GM12878 (cell line): ENCODE measurements around the gene RAB30. TPM values are rescaled to one million over a fixed set of nuclear protein-coding genes. Genes with fewer than 3 reads are reported as not detected.
A peak's percentile ranks its signal among the peaks of the same experiment; 100 is the strongest.

ENCODE experiments used
- BACH1 ChIP-seq: fragments of 450-650 bp; IDR thresholded peaks from 2 replicates; pipeline ENCODE4 v1.6.1; 2017; ENCODE audit warnings: mild to moderate bottlenecking, borderline replicate concordance
- BCL3 ChIP-seq: IDR thresholded peaks from 2 replicates; pipeline ENCODE4 v1.6.1; 2011; ENCODE audit warnings: borderline replicate concordance, low read depth, mild to moderate bottlenecking, moderate library complexity, low read length; ENCODE audit not compliant: insufficient read depth, poor library complexity, severe bottlenecking
- BRCA1 ChIP-seq: IDR thresholded peaks from 2 replicates; pipeline ENCODE4 v1.6.1; 2011; ENCODE audit warnings: low read depth, low read length, improper control_type of control experiment
- CHD2 ChIP-seq: IDR thresholded peaks from 2 replicates; pipeline ENCODE4 v1.6.1; 2011; ENCODE audit warnings: low read depth, low read length, improper control_type of control experiment, borderline replicate concordance
- EED ChIP-seq: sonication (generic); IDR thresholded peaks from 2 replicates; pipeline ENCODE4 v1.6.1; 2016; ENCODE audit warnings: antibody characterized with exemption, low read depth
- EP300 ChIP-seq, 2 experiments: fragments of 150-350 bp in 1 of 2; IDR thresholded peaks; 2 replicates each; pipeline ENCODE4 v1.6.1; 2011 to 2012; ENCODE audit warnings: low read depth in 2 of 2, low read length in 2 of 2, borderline replicate concordance in 1 of 2, improper control_type of control experiment in 1 of 2, inconsistent platforms in 1 of 2; ENCODE audit not compliant: control insufficient read depth in 1 of 2
- HCFC1 ChIP-seq: fragments of 150-350 bp; IDR thresholded peaks from 2 replicates; pipeline ENCODE4 v1.6.1; 2014; ENCODE audit warnings: low read length
- IRF4 ChIP-seq: IDR thresholded peaks from 2 replicates; pipeline ENCODE4 v1.6.1; 2011; ENCODE audit warnings: low read depth, low read length
- MTA2 ChIP-seq: fragments of 450-650 bp; IDR thresholded peaks from 2 replicates; pipeline ENCODE4 v1.6.1; 2016; ENCODE audit warnings: low read depth, mild to moderate bottlenecking, moderate library complexity
- POLR2A ChIP-seq: IDR thresholded peaks from 2 replicates; pipeline ENCODE4 v1.6.1; 2011; ENCODE audit warnings: low read depth, mild to moderate bottlenecking, low read length
- RB1 ChIP-seq: fragments of 450-650 bp; formaldehyde crosslinking; IDR thresholded peaks from 2 replicates; pipeline ENCODE4 v1.6.1; 2017; ENCODE audit warnings: mild to moderate bottlenecking, borderline replicate concordance
- RFX5 ChIP-seq: IDR thresholded peaks from 2 replicates; pipeline ENCODE4 v1.6.1; 2011; ENCODE audit warnings: low read depth, low read length, improper control_type of control experiment
- SMAD1 ChIP-seq: fragments of 450-650 bp; IDR thresholded peaks from 2 replicates; pipeline ENCODE4 v1.6.1; 2018; ENCODE audit warnings: mild to moderate bottlenecking, low read depth; ENCODE audit not compliant: partially characterized antibody
- SPI1 ChIP-seq: IDR thresholded peaks from 2 replicates; pipeline ENCODE4 v1.6.1; 2011; ENCODE audit warnings: low read depth, mild to moderate bottlenecking, low read length, moderate library complexity, borderline replicate concordance; ENCODE audit not compliant: insufficient read depth
- SUZ12 ChIP-seq: fragments of 200-600 bp; sonication (generic); IDR thresholded peaks from one replicate; pipeline ENCODE4 v1.6.1; 2018; ENCODE audit warnings: antibody characterized with exemption, mild to moderate bottlenecking; ENCODE audit not compliant: unreplicated experiment
- TBL1XR1 ChIP-seq: IDR thresholded peaks from 2 replicates; pipeline ENCODE4 v1.6.1; 2012; ENCODE audit warnings: low read depth, low read length, improper control_type of control experiment
- ZBTB11 ChIP-seq: fragments of 450-650 bp; formaldehyde crosslinking; IDR thresholded peaks from 2 replicates; pipeline ENCODE4 v1.5.0; 2022; ENCODE audit warnings: mild to moderate bottlenecking, missing genetic modification characterization
- ZNF207 ChIP-seq: fragments of 450-650 bp; IDR thresholded peaks from 2 replicates; pipeline ENCODE4 v1.6.1; 2014; ENCODE audit warnings: antibody characterized with exemption, mild to moderate bottlenecking, borderline replicate concordance
- ZNF274 ChIP-seq: IDR thresholded peaks from one replicate; pipeline ENCODE4 v1.8.0; 2011; ENCODE audit not compliant: insufficient read length, insufficient read depth
- polyA plus RNA-seq, 11 experiments: library from polyadenylated mRNA; depleted of rRNA in 4 of 11; unstranded in 6 of 11; stranded (reverse) in 5 of 11; fragments of >200 nt; fragmentation: Nextera tagmentation in 4 of 11; fragmentation: Illumina TruSeq in 1 of 11; extraction: Ambion mirVana in 4 of 11; extraction: Trizol in 1 of 11; gene quantifications; 1 replicate in 1 of 11; 2 replicates in 10 of 11; pipeline versions ENCODE4 v1.2.1 to v1.2.3, GENCODE V29; 2011 to 2016; ENCODE audit warnings: inconsistent platforms in 2 of 11, missing spikeins in 2 of 11, low read depth in 1 of 11
- total RNA-seq, 4 experiments: library from RNA; depleted of rRNA in 3 of 4; stranded (reverse); fragments of >200 nt in 3 of 4; fragmentation: Illumina TruSeq in 1 of 4; extraction: Trizol in 1 of 4; gene quantifications; 2 replicates each; pipeline versions ENCODE4 v1.2.1 to v1.2.3, GENCODE V29; 2013 to 2021
- TF ChIP-seq, protein P1 (sequence below): fragments of 450-650 bp; IDR thresholded peaks from 2 replicates; pipeline ENCODE4 v1.6.1; 2017; ENCODE audit warnings: mild to moderate bottlenecking, moderate library complexity
- TF ChIP-seq, protein P2 (sequence below): IDR thresholded peaks from 2 replicates; pipeline ENCODE4 v1.6.1; 2012; ENCODE audit warnings: low read length, inconsistent platforms

Gene RAB30
- total and polyA plus RNA-seq, 10 of the 15 experiments (the other 5 are each of a cell fraction or from before 2014, with no cell fraction given) = 9.8 to 26.7 (median 19.2) TPM

- TF ChIP-seq SPI1 (no peak), RB1 (no peak), EP300 (IDR thresholded peaks at IDR 0.05; ENCODE audit: borderline replicate concordance in 1 of 2, control insufficient read depth in 1 of 2, low read depth in 2 of 2, low read length in 2 of 2) (0 out of 4 replicates have a peak, but pooled peaks of 1 of the 2 experiments have one; percentile 34), MTA2 (no peak; the same call in 1 of the 2 replicates), BACH1 (no peak), RFX5 (no peak), POLR2A (no peak), BRCA1 (no peak), CHD2 (no peak), ZNF274 (no peak), SUZ12 (no peak), ZNF207 (no peak), TBL1XR1 (no peak), IRF4 (no peak), EED (peak; percentile 85), BCL3 (no peak), ZBTB11 (no peak), SMAD1 (no peak), HCFC1 (no peak)
- TF ChIP-seq, protein P1, sequence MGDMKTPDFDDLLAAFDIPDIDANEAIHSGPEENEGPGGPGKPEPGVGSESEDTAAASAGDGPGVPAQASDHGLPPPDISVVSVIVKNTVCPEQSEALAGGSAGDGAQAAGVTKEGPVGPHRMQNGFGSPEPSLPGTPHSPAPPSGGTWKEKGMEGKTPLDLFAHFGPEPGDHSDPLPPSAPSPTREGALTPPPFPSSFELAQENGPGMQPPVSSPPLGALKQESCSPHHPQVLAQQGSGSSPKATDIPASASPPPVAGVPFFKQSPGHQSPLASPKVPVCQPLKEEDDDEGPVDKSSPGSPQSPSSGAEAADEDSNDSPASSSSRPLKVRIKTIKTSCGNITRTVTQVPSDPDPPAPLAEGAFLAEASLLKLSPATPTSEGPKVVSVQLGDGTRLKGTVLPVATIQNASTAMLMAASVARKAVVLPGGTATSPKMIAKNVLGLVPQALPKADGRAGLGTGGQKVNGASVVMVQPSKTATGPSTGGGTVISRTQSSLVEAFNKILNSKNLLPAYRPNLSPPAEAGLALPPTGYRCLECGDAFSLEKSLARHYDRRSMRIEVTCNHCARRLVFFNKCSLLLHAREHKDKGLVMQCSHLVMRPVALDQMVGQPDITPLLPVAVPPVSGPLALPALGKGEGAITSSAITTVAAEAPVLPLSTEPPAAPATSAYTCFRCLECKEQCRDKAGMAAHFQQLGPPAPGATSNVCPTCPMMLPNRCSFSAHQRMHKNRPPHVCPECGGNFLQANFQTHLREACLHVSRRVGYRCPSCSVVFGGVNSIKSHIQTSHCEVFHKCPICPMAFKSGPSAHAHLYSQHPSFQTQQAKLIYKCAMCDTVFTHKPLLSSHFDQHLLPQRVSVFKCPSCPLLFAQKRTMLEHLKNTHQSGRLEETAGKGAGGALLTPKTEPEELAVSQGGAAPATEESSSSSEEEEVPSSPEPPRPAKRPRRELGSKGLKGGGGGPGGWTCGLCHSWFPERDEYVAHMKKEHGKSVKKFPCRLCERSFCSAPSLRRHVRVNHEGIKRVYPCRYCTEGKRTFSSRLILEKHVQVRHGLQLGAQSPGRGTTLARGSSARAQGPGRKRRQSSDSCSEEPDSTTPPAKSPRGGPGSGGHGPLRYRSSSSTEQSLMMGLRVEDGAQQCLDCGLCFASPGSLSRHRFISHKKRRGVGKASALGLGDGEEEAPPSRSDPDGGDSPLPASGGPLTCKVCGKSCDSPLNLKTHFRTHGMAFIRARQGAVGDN = peak; percentile 52; the same call in 1 of the 2 replicates
- TF ChIP-seq, protein P2, sequence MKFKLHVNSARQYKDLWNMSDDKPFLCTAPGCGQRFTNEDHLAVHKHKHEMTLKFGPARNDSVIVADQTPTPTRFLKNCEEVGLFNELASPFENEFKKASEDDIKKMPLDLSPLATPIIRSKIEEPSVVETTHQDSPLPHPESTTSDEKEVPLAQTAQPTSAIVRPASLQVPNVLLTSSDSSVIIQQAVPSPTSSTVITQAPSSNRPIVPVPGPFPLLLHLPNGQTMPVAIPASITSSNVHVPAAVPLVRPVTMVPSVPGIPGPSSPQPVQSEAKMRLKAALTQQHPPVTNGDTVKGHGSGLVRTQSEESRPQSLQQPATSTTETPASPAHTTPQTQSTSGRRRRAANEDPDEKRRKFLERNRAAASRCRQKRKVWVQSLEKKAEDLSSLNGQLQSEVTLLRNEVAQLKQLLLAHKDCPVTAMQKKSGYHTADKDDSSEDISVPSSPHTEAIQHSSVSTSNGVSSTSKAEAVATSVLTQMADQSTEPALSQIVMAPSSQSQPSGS = peak; percentile 28; the same call in 1 of the 2 replicates
These were observed 75.8 kb downstream of the RAB30 start (continued) for GRCh38 chr11:82995754-82996398.
